Measurements from ENCODE around the gene RASAL1. TPM values are rescaled to one million over a fixed set of nuclear protein-coding genes. Genes with fewer than 3 reads are reported as not detected.
A peak's percentile ranks its signal among the peaks of the same experiment; 100 is the strongest.

RASAL1 gene
- total RNA-seq, 1 experiment from 2014 or later = 4.4 TPM

GRCh38 chr12:113169697-113170096 is 34.1 kb upstream of the RASAL1 start:
- no peaks in the 10 kb centered on the region for H3K27me3 ChIP-seq (ENCODE audit: control insufficient read depth, insufficient read depth, low read length)
- peak; percentile 38 for DNase-seq
- H3K36me3 ChIP-seq (replicated peaks; ENCODE audit: control insufficient read depth, insufficient read depth, low read length) = peaks cover 43% of the 10 kb centered on the region
- no peak overlapping the region for H3K4me3 ChIP-seq (ENCODE audit: insufficient read depth, low read depth, low read length)

DNA sequence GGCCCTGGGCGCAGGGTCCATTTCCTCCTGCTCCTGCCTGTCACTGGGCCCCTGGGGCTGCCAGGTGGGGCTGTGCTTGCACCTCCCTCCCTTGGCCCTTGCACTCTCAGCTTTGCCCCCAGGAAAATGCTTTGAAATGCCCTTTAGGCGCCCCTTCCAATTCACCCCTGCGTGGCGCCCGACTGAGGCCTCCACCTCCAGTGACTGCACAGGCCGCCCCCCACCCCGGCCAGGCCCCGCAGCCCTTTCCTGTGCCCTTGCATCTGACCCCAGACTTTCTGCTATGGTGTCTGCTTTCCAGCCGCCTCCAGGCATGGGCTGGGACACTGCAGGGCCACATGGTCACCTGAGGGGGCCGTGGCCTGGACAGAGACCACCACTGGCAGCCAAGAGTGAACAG is 32.3 kb upstream of the RASAL1 start:
- no peak overlapping the region for H3K4me3 ChIP-seq (ENCODE audit: insufficient read depth, low read depth, low read length)
- no peaks in the 10 kb centered on the region for H3K27me3 ChIP-seq (ENCODE audit: control insufficient read depth, insufficient read depth, low read length)
- DNase-seq = peak; percentile 50
- H3K36me3 ChIP-seq (replicated peaks; ENCODE audit: control insufficient read depth, insufficient read depth, low read length) = peaks cover 38% of the 10 kb centered on the region

DNA sequence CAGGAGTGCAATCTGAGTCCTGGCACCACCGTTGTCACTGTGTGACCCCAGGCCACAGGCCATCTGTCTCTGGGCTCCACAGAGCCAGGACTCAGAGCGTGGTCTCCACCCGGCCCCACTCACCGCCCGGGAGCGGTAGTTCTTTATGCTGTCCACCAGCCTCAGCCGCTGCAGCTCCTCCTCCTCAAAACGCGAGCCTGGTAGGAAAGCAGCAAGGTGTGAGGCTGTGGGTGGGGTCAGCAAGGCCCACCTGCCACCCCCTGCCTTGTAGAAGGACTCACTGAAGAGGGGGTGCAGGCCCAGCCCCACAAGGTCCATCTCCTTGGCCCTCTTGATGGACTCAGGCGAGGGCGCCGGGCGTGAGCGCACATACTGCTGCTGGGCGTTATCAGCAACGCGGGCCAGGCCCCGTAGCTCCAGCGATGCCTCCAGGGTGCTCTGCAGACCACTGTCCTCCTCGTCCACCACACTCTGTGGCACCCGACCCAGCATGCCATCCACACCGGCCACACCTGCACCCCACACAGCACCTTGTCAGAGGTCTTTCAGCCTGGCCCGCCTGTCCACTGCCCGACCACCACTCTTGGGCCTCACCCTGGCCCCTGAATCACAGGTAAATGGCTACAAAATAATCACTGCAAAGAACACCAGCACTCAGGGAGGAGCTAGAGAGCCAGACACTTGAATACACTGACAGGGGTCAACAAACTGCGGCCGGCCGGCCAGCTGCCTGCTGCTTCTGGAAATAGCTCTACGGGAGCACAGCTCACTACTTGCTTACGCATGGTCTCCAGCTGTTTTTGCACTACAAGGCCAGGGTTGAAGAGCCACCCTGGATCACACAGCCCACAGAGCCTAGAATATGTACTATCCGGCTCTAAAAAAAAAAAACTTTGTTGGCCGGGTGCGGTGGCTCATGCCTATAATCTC is 30.2 kb upstream of the RASAL1 start:
- peak; percentile 33 for DNase-seq
- H3K36me3 ChIP-seq (replicated peaks; ENCODE audit: control insufficient read depth, insufficient read depth, low read length) = peaks cover 24% of the 10 kb centered on the region
- H3K27me3 ChIP-seq (ENCODE audit: control insufficient read depth, insufficient read depth, low read length) = no peaks in the 10 kb centered on the region
- H3K4me3 ChIP-seq (ENCODE audit: insufficient read depth, low read depth, low read length) = no peak overlapping the region

GRCh38 chr12:113164014-113164413 is 28.5 kb upstream of the RASAL1 start:
- DNase-seq = no peak
- no peaks in the 10 kb centered on the region for H3K27me3 ChIP-seq (ENCODE audit: control insufficient read depth, insufficient read depth, low read length)
- H3K4me3 ChIP-seq (ENCODE audit: insufficient read depth, low read depth, low read length) = no peak overlapping the region
- H3K36me3 ChIP-seq (replicated peaks; ENCODE audit: control insufficient read depth, insufficient read depth, low read length) = peaks cover 24% of the 10 kb centered on the region

DNA sequence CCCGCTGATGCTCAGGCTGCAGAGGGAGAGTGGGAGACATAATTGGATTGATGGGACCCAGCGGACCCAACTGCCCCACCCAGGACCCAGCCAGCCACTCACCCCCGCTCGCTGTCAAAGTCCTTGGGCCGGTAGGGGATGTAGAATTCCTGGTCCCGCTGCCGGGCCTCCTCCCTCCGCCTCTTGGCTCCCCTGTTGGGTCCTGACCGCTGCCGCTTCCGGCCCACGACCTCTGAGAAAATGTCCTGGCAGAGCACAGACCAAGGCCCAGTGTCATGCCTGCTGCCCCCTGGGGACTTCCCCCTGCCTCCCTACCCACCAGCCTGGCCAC is 27.4 kb upstream of the RASAL1 start:
- Histone ChIP-seq H3K36me3 (replicated peaks; ENCODE audit: control insufficient read depth, insufficient read depth, low read length) (peaks cover 23% of the 10 kb centered on the region), H3K27me3 (ENCODE audit: control insufficient read depth, insufficient read depth, low read length) (no peaks in the 10 kb centered on the region), H3K4me3 (ENCODE audit: insufficient read depth, low read depth, low read length) (no peak overlapping the region)
- no peak for DNase-seq

DNA sequence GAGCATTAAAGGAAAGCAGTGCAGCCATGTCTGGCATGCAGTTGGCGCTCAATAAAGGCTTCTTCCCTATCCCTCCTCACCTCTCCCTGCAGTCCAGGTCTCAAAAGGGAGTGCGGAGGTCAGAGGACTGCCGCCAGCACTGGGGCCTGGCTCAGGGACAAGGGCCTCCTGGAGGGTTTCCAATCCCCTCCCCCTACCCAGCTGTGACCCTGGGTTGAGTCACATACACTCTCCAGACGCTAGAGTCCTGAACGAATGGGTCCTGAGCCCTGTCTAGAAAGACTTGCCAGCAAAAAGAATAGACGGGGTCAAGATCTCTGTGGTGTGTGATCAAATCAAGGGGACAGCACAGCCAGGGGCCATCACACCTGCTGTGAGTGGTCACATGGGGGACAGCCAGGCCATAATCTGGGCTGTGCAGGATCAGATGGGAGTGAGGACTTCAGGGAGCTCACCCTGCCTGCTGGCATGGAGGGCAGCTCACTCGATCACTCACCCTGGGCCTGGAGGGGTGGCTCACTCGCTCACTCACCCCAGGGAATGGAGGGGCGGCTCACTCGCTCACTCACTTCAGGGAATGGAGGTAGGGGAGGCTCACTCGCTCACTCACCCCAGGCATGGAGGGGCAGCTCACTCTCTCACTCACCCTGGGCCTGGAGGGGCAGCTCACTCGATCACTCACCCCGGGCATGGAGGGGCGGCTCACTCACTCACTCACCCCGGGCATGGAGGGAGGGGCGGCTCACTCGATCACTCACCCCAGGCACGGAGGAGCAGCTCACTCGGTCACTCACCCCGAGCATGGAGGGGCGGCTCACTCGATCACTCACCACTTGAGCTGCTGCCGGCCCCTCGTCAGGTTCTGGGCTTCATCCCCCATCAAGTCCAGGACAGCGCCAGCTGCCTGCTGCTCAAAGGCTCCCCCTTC is 26.8 kb upstream of the RASAL1 start:
- peak; percentile 88 for DNase-seq
- H3K27me3 ChIP-seq (ENCODE audit: control insufficient read depth, insufficient read depth, low read length) = no peaks in the 10 kb centered on the region; the same call in 1 of the 2 replicates
- no peak overlapping the region for H3K4me3 ChIP-seq (ENCODE audit: insufficient read depth, low read depth, low read length)
- H3K36me3 ChIP-seq (replicated peaks; ENCODE audit: control insufficient read depth, insufficient read depth, low read length) = peaks cover 24% of the 10 kb centered on the region

DNA sequence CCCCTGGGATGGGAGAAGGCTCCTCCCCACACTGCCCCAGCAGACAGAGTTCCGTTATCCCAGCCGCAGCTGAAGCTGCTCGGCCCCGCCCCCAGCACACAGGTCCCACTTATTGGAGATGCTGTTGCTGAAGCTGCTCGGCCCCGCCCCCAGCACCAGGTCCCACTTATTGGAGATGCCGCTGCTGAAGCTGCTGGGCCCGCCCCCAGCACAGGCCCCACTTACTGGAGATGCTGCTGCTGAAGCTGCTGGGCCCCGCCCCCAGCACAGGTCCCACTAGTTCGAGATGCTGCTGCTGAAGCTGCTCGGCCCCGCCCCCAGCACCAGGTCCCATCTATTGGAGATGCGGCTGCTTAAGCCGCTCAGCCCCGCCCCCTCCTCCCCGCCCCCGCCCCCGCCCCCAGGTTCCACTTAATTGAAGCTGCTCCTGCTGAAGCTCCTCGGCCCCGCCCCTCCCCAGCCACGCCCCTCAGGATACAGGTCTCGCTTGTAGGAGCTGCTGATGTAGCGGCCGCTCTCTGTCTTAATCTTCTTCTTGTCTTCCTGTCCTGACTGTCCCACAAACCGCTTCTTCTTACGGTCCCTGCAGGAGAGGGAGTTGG is 26.0 kb upstream of the RASAL1 start:
- H3K4me3 ChIP-seq (ENCODE audit: insufficient read depth, low read depth, low read length) = no peak overlapping the region
- H3K27me3 ChIP-seq (ENCODE audit: control insufficient read depth, insufficient read depth, low read length) = no peaks in the 10 kb centered on the region; the same call in 1 of the 2 replicates
- H3K36me3 ChIP-seq (replicated peaks; ENCODE audit: control insufficient read depth, insufficient read depth, low read length) = peaks cover 22% of the 10 kb centered on the region
- peak; percentile 99 for DNase-seq

DNA sequence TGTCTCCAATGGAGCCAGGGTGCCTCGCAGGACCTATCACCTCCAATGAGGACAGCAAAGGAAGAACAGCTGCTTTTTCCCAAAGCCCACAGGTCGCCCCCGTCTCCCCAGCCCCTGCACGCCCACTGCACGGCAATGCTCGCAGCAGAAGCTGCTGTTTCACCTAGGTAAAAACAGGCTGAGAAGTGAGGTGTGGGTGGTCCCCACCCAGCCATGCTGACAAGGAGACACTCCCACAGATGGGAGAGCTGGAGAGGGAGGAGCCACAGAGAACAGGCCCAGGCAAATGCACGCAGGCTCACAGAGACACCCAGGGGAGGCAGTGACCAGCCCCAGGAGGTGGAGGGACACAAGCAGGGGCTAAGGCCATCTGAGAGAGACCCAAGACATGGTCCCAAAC is 24.4 kb upstream of the RASAL1 start:
- H3K27me3 ChIP-seq (ENCODE audit: control insufficient read depth, insufficient read depth, low read length) = peaks cover 7% of the 10 kb centered on the region
- peaks cover 18% of the 10 kb centered on the region for H3K36me3 ChIP-seq (replicated peaks; ENCODE audit: control insufficient read depth, insufficient read depth, low read length)
- DNase-seq = no peak
- no peak overlapping the region for H3K4me3 ChIP-seq (ENCODE audit: insufficient read depth, low read depth, low read length)

DNA sequence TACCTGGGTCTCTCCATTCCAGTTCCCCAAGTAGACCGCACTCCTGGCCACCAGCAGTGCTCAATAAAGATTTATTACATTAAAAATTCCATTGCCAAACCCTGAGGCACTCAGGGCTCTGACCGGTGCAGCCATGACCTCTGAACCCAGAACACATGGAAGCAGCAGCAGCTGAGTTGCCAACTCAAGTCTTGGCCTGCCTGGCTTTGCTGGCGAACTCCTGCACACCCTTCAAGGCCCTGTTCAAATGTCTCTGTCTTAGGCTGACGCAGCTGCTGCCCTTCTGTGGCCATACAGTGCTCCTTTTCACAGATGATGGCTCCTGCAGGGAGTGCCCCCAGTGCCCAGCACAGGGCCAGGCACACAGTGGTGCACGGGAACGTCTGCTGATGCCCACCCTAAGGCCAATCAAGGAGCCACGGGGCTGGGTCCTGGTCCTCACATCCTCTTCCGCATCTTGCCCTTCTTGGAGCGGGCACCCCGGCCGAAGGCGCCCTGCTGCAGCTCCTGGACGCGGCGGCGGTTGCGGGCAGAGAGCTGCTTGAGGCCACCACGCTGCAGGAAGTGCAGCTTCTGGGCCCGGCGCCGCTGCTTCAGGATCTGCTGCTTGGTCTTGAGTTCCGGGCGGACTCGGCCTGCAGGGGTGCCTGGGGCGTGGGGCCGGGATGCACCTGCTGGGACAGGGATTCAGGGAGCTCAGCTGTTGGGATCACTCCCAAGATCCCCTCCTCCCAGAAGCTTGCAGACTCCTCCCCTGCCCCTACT is 23.1 kb upstream of the RASAL1 start:
- no peak for DNase-seq
- peaks cover 15% of the 10 kb centered on the region for H3K36me3 ChIP-seq (replicated peaks; ENCODE audit: control insufficient read depth, insufficient read depth, low read length)
- peaks cover 19% of the 10 kb centered on the region for H3K27me3 ChIP-seq (ENCODE audit: control insufficient read depth, insufficient read depth, low read length)
- H3K4me3 ChIP-seq (ENCODE audit: insufficient read depth, low read depth, low read length) = no peak overlapping the region

DNA sequence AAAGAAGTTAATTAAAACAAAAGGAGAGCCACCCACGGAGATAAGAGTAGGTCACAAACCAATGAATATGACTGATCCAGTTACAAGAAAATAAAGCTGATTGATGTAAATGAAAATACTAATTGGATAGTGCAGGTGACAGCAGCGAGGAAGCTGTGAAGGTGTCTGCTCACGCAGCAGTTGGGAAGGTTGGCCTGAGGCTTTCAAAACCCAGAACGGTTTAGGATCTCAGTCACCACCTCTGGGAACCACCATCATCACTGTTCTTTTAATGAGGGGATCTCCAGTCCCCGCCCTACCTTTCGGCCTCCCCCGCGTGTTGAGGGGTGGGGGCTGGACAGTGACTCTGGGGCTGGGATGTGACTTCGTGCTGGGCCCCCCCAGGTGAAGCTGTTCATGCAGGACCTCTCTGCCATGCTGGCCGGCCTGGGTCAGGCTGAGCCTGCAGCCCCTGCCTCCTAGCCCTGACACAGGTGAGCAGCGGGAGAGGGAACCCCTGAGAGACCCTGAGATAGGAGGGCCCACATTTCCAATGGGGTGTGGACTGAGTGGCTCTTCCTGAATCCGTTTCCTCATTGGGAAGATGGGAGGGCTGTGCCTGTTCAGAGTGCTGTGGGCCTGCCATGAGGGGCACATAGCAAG is 21.8 kb upstream of the RASAL1 start:
- Histone ChIP-seq H3K36me3 (replicated peaks; ENCODE audit: control insufficient read depth, insufficient read depth, low read length) (peaks cover 14% of the 10 kb centered on the region), H3K4me3 (ENCODE audit: insufficient read depth, low read depth, low read length) (no peak overlapping the region), H3K27me3 (ENCODE audit: control insufficient read depth, insufficient read depth, low read length) (peaks cover 31% of the 10 kb centered on the region)
- no peak for DNase-seq

DNA sequence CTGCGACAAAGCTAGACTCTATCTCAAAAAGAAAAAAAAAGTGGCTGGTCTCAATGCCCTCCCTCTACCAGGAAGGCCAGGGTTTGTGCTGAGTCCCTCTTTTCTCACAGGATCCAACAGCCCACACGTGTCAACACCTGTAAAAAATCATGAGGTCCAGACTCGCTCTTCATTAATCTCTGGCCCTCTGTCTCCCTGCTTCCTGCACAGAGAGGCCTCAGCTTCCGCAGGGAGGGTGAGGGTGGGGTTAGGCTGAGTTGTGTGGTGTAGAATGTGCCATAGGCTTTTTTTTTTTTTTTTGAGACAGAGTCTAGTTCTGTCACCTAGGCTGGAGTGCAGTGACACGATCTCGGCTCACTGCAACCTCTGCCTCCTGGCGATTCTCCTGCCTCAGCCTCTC is 20.1 kb upstream of the RASAL1 start:
- no peak for DNase-seq
- Histone ChIP-seq H3K4me3 (ENCODE audit: insufficient read depth, low read depth, low read length) (no peak overlapping the region), H3K27me3 (ENCODE audit: control insufficient read depth, insufficient read depth, low read length) (peaks cover 38% of the 10 kb centered on the region), H3K36me3 (replicated peaks; ENCODE audit: control insufficient read depth, insufficient read depth, low read length) (peaks cover 11% of the 10 kb centered on the region)

DNA sequence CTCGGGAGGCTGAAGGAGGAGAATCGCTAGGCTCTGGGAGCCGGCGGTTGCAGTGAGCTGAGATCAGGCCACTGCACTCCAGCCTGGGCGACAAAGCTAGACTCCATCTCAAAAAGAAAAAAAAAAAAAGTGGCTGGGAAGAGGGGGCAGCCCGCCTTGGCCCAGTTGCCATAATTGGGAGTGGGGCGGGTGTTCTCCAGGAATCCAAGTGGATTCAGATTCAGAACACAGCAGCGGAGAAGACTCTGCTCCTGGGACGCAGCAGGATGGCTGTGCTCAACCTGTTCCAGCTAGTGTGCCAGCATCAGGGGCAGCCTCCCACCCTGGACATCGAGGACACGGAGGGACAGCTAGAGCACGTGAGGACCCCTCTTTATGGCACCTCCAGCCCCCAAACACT is 19.5 kb upstream of the RASAL1 start:
- no peak overlapping the region; the same call in 1 of the 2 replicates for H3K4me3 ChIP-seq (ENCODE audit: insufficient read depth, low read depth, low read length)
- H3K36me3 ChIP-seq (replicated peaks; ENCODE audit: control insufficient read depth, insufficient read depth, low read length) = peaks cover 6% of the 10 kb centered on the region
- H3K27me3 ChIP-seq (ENCODE audit: control insufficient read depth, insufficient read depth, low read length) = peaks cover 40% of the 10 kb centered on the region
- DNase-seq = no peak

- H3K27me3 ChIP-seq (ENCODE audit: control insufficient read depth, insufficient read depth, low read length) = peaks cover 40% of the 10 kb centered on the region
- peaks cover 3% of the 10 kb centered on the region for H3K36me3 ChIP-seq (replicated peaks; ENCODE audit: control insufficient read depth, insufficient read depth, low read length)
- DNase-seq = peak; percentile 94
- peak overlapping the region; percentile 43 for H3K4me3 ChIP-seq (ENCODE audit: insufficient read depth, low read depth, low read length)
Observed at GRCh38 chr12:113154351-113154973, 18.9 kb upstream of the RASAL1 start.
